ENCODE data around the gene SPEN.
"Not testable (repeated sequence)": the region's sequence is repeated elsewhere in the genome, so short reads cannot be mapped to it uniquely, and the experiment has no call there.

Gene SPEN, protein sequence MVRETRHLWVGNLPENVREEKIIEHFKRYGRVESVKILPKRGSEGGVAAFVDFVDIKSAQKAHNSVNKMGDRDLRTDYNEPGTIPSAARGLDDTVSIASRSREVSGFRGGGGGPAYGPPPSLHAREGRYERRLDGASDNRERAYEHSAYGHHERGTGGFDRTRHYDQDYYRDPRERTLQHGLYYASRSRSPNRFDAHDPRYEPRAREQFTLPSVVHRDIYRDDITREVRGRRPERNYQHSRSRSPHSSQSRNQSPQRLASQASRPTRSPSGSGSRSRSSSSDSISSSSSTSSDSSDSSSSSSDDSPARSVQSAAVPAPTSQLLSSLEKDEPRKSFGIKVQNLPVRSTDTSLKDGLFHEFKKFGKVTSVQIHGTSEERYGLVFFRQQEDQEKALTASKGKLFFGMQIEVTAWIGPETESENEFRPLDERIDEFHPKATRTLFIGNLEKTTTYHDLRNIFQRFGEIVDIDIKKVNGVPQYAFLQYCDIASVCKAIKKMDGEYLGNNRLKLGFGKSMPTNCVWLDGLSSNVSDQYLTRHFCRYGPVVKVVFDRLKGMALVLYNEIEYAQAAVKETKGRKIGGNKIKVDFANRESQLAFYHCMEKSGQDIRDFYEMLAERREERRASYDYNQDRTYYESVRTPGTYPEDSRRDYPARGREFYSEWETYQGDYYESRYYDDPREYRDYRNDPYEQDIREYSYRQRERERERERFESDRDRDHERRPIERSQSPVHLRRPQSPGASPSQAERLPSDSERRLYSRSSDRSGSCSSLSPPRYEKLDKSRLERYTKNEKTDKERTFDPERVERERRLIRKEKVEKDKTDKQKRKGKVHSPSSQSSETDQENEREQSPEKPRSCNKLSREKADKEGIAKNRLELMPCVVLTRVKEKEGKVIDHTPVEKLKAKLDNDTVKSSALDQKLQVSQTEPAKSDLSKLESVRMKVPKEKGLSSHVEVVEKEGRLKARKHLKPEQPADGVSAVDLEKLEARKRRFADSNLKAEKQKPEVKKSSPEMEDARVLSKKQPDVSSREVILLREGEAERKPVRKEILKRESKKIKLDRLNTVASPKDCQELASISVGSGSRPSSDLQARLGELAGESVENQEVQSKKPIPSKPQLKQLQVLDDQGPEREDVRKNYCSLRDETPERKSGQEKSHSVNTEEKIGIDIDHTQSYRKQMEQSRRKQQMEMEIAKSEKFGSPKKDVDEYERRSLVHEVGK (N-terminal part only)

DNA sequence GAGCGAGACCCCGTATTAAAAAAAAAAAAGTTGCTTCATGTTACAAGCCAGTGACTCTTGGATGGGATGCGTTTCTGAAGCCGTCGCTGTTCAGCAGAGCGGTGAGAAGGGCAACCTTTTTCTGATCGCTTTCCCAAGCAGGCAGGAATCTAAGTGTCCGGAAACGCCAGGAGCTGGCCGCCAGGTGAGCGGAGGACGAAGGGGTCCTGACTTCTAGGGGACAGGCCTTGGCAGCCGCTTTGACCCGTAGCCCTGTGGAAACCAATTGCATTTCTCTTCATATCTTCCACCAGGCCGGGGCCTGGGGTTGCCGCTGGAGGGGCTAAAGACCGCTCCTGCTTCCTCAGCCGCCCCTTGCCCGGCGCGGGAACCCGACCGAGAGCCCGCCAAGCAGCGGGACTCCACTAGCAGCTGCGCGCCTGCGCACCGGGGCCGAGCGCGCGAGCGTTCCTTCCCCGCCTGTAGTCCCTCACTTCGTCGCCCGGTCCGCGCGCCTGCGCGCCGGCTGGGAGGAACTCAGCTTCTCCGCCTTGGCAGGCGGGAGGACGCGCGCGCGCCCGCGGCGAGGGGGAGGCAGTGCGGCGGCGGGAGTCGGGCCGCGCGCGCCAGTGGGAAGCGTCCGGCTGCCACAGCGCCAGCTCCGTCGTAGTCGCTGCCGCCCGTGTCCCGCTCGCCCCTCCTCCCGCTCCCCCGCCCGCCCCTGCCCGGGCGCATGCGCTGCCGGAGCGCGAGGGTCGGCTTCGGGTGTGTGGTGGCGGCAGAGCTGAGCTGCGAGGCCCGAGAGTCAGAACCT, at the start of gene SPEN:
SPEN (plus strand) TSS at position 608 of the 793 bp plus-strand sequence. CDS start 361 bp downstream, outside the sequence.
- DNase-seq = peak; percentile 75 to 99 (median 94)

DNA sequence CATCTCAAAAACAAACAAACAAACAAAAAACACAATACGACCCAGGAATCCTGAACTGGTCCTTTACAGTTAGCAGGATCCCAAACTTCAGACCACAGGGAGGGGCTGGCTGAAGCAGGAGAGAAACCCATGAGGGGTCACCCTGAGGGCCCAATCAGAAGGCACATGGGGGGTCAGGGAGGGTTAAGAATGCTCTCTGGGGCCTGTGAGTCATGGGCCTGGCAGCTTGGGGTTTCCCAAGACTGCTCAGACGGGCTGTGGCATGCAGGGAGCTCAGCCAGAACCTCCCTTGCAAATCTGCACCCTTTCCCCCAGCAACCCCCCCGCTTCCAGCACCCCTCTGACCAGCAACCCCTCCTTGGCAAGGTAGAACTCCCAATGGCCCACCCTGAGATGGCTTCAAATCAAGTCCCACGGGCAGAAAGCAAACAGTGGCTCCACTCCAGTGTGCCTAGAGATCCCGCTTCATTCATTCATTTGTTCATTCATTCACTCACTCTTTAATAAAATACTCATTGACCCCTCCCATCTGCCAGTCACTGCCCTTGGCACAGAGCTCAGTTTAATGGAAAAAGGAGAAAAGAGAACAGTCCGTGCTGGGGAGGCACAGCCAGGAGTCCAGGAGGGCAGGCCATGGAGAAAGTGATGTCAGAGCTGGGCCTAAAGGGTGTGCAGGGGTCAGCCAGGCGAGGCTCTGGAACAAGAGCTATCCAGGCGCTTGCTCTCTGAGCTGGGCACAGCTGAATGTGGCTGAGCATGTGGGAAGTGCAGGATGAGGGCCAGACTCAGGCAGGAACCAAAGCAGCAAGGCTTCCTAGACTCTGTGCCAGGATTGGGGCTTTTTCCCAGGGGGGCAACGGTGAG, 48.3 kb upstream of the SPEN start:
- peak in 24 of 56 donors; percentile 4 to 73 (median 30) for DNase-seq

DNA sequence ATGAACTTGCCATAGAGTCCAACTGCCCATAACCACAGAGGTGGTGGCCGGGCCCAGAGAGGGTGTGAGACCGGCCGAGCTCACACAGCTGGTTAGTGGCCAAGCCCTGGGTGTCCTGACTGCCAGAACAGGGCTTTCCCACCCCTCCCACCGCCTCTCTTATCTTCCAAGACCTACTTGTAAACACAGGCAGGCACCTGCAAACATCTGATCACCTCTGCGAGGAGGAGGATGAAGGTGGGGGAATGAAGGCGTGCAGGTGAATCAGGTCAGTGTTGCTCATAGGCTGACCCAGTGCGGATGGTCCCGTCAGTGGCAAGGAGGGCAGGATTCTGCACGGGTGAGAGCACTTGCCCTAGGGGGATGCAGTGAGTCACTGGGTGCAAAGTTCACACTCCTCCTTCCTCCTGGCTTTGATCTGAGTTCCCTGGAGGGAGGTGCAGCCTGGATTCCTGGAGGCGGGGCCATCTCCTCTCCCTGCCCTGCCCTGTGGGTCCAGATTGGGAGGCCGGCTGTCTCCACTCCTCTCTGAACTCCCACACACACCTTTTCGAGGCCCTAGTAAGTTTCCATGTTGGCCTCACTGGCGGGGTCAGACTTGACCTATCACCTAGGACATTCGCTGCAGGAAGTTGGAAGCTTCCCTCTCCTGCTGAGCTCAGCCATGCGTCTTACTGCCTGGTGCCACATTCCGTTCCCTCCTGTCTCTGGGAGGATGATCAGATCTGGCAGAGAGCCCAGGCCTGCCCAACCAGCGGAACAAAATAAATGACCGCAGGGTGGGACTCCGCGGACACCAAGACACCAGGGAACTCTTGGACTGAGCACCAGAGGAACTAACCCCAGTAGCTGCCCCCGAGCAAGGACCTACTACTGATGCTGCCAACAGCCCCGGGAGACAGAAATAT, 47.3 kb upstream of the SPEN start:
- DNase-seq = peak in 5 of 56 donors; percentile 3 to 25 (median 7)

DNA sequence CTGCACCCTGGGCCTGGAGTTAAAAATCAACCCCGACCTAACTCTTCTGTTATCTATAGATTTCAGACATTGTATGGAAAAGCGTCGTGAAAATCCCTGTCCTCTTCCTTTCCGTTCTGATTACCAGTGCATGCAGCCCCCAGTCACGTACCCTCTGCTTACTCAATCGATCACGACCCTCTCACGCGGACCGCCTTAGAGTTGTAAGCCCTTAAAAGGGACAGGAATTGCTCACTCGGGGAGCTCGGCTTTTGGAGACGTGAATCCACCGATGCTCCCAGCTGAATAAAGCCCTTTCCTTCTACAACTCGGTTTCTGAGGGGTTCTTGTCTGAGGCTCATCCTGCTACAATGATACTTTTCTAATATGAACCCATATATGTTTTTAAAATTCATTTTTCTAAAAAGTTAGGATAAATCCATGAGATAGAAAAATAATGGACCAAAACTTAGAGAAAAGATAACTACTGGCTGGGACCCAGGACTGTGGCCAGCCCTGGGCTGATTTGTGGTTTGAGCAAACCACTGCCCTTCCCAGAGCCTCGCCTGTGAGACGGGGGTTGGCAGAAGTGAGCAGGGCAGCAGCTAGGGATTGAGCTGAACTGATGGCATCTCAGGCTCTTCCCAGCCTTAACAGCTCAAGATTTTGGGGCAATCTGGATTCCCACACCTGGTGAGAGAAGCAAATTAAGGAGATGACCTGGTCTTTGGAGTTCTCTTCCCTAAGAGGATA, 45.1 kb upstream of the SPEN start:
- no peak for DNase-seq

DNA sequence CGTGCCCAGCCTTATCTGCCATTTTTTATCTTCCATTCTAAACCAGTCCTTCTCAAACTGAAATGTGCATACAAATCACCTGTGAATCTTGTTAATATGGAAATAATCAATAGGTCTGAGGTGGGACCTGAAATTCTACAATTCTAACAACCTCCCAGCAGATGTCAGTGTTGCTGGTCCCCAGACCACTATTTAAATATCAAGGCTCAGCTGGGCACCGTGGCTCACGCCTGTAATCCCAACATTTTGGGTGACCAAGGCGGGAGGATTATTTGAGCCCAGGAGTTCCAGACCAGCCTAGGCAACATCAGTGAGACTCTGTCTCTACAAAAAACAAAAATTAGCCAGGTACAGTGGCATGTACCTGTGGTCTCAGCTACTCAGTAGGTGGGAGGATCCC, 44.1 kb upstream of the SPEN start:
- peak in 2 of 56 donors; percentile 12 to 19 for DNase-seq

DNA sequence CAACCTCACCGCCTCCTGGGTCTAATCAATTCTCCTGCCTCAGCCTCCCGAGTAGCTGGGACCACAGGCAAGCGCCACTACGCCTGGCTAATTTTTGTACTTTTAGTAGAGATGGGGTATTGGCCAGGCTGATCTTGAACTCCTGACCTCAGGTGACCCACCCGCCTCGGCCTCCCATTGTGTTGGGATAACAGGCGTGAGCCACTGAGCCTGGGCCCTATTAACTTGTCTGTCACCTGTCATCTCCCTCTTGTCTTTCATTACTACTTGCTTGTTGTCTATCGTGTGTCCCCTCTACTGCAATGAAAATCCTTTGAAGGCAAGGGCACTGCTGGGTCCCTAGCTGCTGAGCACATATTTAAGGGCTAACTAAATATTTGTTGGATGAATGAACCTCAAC, 43.4 kb upstream of the SPEN start:
- DNase-seq = no peak

DNA sequence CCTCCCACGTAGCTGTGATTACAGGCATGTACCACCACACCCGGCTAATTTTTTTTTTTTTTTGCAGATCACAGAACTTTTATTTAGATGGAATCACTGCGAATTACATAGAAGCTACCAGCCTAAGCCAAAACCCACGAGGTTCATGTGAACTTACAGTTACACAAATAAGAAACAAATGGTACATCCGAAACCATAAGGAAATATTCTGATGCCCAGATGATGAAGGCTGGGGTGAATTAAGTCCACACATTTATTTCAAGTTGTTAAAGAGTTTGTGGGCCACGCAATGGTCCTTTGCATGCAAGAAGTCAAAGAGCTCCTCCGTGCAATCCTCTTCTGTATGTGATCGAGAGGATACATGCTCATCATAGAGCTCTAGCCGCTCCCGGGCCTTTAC, 40.4 kb upstream of the SPEN start:
- no peak for DNase-seq

DNA sequence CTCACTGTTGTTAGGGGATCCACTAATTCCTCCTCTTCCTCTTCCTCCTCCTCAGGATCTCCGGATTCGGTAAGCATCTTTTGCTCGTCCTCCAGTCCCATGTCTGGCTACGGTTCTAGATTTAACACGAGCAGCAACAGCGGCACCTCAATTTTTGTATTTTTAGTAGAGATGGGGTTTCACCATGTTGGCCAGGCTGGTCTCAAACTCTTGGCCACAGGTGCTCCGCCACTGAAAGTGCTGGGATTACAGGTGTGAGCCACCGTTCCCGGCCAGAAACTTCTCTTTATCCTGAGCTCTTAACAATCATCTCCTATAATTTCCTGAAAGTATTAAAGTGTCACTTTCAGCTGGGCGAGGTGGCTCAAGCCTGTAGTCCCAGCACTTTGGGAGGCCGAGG, 40.0 kb upstream of the SPEN start, which contains the start of gene UQCRHL:
UQCRHL (minus strand) TSS at position 101 of the 400 bp plus-strand sequence; CDS start at position 101, 0 bp downstream.
- not testable (repeated sequence) for DNase-seq

DNA sequence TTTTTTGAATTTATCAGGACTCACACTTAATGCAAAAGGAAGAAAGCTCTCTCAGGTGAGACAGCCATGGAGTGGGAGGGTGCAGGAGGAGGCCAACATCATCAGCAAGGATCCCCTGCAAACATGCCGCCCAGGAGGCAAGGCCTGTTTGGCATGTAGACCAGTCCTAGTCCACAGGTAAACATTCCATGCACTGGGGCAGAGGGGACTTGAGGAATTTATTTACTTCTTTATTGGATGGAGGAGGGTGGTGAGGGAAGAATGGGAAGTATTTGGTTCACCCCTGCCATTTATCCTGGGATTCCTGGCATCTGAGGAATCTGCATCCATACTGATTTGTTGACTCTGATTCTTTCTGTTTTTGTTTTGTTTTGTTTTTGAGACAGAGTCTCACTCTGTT, 38.6 kb upstream of the SPEN start:
- DNase-seq = no peak

DNA sequence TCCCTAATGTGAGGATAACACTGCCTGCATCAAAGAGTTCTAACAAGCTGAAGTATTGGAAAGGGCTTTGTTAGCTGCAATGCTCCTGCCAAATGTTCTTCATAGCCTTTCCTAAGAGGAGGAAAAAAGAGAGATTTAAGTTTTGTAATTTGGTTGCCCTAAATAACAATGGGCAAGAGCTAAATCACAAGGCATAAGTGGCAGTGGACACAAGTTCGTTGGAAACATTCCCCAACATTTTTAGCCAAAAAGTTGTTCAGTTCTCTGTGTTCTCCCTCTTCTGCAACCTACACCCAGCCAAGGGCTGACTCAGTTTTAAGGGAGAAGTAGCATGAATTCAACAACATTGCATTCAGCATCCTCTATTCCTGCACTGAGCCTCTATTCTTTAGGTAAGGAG, 37.4 kb upstream of the SPEN start:
- DNase-seq = peak in 6 of 56 donors; percentile 8 to 66 (median 44)

DNA sequence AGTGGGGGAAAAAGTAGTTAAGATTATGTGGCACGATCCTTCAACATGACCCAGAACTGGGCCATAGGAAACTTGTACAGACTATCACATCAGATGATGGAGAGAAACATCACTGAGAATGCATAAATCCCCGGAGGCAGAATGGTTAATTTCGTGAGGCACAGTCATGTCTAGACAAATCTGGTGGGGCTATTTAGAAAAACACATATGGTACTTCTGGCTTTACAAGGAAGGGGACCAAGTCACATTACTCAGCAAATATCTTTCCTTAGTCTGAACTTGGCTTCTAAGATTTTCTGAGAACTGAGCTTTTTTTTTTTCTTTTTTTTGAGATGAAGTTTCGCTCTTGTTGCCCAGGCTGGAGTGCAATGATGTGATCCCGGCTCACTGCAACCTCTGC, 30.8 kb upstream of the SPEN start:
- DNase-seq = no peak

DNA sequence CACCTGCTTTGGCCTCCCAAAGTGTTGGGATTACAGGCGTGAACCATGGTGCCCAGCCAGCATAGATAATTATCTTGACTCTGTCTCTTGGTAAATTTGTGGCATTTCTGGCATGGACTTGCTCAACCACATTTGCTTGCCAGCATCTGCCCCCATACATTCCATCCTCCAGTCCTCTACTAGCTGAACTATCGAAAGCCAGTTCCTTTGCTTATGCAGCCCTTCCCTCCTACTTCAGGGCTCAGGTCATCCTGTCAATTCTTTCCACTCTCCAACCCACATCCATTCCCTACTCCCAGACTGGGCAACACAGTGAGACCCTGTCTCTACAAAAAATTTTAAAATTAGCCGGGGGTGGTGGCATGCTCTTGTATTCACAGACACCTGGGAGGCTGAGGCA, 27.0 kb upstream of the SPEN start:
- no peak for DNase-seq

DNA sequence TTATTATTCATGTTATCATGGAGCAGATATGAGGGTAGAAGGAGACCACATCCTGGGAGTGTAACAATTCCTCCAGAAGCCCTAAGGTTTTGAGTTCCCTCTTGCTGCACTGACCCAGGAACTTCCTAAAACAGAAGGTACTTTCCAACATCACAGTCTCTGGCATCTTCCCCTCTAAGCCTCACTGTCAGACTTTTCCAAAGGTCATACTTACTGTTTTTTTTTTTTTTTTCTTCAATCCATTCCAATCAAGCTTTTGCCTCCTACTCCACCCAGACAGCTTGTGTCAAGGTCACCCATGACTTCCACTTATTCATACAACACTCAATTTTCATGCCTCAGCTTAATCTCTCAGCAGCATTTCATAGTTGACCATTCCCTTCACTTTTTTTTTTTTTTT, 21.7 kb upstream of the SPEN start:
- no peak for DNase-seq

DNA sequence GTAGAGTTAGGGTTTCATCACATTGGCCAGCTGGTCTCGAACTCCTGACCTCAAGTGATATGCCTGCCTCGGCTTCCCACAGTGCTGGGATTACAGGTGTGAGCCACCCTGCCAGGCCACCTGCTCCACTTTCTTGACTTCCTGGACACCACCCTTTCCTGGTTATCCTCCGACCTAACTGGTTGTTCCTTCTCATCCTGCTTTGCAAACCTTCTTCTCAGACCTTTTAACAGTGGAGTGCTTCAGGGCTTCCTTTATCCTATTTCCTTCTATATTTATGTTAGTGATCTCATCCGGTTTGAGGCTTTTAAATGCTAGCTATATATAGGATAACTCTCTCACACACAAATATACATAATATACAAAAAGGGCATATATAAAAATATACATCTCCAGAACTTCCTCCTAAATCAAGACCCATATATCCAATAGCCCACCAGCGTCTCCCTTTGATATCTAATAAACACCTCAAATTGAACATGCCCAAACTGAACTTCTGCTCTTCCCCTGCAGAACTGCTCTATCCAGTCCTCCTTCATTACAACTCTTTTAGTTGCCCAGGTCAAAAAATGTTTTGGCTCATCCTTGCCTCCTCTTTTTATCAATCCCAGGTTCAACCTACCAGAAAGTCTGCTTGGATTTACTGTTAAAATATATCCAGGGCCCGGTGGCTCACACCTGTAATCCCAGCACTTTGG, 20.5 kb upstream of the SPEN start:
- DNase-seq = no peak

DNA sequence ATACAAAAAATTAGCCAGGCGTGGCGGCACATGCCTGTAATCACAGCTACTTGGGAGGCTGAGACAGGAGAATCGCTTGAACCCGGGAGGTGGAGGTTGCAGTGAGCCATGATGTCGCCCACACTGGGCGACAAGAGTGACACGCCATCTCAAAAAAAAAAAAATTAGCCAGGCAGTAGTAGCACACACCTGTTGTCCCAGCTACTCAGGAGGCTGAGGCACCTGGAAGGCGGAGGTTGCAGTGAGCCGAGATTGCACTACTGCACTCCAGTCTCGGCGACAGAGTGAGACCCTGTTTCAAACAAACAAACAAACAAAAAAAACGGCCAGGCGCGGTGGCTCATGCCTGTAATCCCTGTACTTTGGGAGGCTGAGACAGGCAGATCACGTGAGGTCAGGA, 19.9 kb upstream of the SPEN start:
- not testable (repeated sequence) for DNase-seq

DNA sequence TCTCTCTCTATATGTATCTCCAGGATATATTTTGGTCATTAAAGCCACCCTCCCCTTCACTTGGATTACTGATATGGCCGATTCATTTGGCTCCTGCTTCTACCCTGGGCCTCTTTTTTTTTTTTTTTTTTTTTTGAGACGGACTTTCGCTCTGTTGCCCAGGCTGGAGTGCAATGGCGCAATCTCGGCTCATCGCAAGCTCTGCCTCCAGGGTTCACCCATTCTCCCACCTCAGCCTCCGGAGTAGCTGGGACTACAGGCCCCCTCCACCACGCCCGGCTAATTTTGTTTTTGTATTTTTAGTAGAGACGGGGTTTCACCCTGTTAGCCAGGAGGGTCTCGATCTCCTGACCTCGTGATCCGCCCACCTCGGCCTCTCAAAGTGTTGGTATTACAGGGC, 18.6 kb upstream of the SPEN start:
- DNase-seq = not testable (repeated sequence)

DNA sequence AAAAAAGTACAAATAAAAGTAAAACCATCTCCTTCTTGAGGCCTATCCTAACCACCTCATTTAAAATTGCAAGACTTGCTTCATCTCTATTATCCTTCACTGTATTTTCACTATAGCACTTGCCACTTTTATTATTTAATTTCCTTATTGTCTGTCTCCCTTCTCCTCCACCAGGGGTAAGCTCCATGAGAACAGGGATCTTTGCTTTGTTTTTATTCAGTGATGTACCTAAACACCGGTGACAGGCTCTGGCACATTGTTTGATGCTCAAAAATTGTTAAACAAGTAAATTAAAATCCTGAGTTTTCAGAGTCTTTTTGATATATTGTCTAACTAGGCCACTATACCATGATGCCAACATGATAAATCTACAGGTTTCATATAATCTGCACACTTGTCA, 17.2 kb upstream of the SPEN start:
- DNase-seq = no peak

Measured in amygdala (tissue), 56 donors.